ENCODE results near the gene ZNF311. TPM values are rescaled to one million over a fixed set of nuclear protein-coding genes. Genes with fewer than 3 reads are reported as not detected.
"Not testable (repeated sequence)": the region's sequence is repeated elsewhere in the genome, so short reads cannot be mapped to it uniquely, and the experiment has no call there.

Gene ZNF311
- total and polyA plus RNA-seq, 2 of the 13 experiments (the other 11 are each of a cell fraction or from before 2014, with no cell fraction given) = not detected

DNA sequence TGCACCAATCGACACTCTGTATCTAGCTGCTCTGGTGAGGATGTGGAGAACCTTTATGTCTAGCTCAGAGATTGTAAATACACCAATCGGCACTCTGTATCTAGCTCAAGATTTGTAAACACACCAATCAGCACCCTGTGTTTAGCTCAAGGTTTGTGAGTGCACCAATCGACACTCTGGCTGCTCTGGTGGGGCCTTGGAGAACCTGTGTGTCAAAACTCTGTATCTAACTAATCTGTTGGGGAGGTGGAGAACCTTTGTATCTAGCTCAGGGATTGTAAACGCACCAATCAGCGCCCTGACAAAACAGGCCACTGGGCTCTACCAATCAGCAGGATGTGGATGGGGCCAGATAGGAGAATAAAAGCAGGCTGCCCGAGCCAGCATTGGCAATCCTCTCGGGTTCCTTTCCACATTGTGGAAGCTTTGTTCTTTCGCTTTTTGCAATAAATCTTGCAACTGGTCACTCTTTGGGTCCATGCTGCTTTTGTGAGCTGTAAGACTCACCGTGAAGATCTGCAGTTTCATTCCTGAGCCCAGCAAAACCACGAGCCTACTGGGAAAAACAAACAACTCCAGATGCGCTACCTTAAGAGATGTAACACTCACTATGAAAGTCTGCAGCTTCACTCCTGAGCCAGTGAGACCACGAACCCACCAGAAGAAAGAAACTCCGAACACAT, 46.4 kb downstream of the ZNF311 start:
- TF ChIP-seq, protein P1, sequence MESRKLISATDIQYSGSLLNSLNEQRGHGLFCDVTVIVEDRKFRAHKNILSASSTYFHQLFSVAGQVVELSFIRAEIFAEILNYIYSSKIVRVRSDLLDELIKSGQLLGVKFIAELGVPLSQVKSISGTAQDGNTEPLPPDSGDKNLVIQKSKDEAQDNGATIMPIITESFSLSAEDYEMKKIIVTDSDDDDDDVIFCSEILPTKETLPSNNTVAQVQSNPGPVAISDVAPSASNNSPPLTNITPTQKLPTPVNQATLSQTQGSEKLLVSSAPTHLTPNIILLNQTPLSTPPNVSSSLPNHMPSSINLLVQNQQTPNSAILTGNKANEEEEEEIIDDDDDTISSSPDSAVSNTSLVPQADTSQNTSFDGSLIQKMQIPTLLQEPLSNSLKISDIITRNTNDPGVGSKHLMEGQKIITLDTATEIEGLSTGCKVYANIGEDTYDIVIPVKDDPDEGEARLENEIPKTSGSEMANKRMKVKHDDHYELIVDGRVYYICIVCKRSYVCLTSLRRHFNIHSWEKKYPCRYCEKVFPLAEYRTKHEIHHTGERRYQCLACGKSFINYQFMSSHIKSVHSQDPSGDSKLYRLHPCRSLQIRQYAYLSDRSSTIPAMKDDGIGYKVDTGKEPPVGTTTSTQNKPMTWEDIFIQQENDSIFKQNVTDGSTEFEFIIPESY (CRISPR knock-in tag; IDR thresholded peaks at IDR 0.05) = peak; percentile 33; the same call in 1 of the 2 replicates
- TF ChIP-seq, protein P2, sequence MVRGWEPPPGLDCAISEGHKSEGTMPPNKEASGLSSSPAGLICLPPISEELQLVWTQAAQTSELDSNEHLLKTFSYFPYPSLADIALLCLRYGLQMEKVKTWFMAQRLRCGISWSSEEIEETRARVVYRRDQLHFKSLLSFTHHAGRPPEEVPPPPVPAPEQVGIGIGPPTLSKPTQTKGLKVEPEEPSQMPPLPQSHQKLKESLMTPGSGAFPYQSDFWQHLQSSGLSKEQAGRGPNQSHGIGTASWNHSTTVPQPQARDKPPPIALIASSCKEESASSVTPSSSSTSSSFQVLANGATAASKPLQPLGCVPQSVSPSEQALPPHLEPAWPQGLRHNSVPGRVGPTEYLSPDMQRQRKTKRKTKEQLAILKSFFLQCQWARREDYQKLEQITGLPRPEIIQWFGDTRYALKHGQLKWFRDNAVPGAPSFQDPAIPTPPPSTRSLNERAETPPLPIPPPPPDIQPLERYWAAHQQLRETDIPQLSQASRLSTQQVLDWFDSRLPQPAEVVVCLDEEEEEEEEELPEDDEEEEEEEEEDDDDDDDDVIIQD (CRISPR knock-in tag; IDR thresholded peaks at IDR 0.05; ENCODE audit: low read depth) = 0 out of 2 replicates have a peak, but pooled peaks have one; percentile 24
- TF ChIP-seq NFYC (CRISPR knock-in tag; IDR thresholded peaks at IDR 0.05) (peak; percentile 79), POLR2G (IDR thresholded peaks at IDR 0.05; ENCODE audit: low read depth, low read length) (peak; percentile 60; the same call in 1 of the 2 replicates), MED1 (CRISPR knock-in tag; IDR thresholded peaks at IDR 0.05) (0 out of 2 replicates have a peak, but pooled peaks have one; percentile 25), NFYB (CRISPR knock-in tag; IDR thresholded peaks at IDR 0.05) (peak; percentile 77; the same call in 1 of the 2 replicates), ZC3H4 (CRISPR knock-in tag; IDR thresholded peaks at IDR 0.05; ENCODE audit: borderline replicate concordance) (peak; percentile 32; the same call in 1 of the 2 replicates), POLR2AphosphoS5 (IDR thresholded peaks at IDR 0.05; ENCODE audit: low read depth, low read length) (peak; percentile 77), ZMYM2 (CRISPR knock-in tag; IDR thresholded peaks at IDR 0.05) (0 out of 2 replicates have a peak, but pooled peaks have one; percentile 25), RBFOX2 (IDR thresholded peaks at IDR 0.05; ENCODE audit: low read depth, low read length) (peak; percentile 28; the same call in 1 of the 2 replicates), POGZ (CRISPR knock-in tag; IDR thresholded peaks at IDR 0.05) (peak; percentile 40; the same call in 1 of the 2 replicates), POLR2A (IDR thresholded peaks at IDR 0.05; ENCODE audit: insufficient read depth in 1 of 2, low read depth in 2 of 2, low read length in 2 of 2) (peak; percentile 70 to 78)
- TF ChIP-seq, protein P3, sequence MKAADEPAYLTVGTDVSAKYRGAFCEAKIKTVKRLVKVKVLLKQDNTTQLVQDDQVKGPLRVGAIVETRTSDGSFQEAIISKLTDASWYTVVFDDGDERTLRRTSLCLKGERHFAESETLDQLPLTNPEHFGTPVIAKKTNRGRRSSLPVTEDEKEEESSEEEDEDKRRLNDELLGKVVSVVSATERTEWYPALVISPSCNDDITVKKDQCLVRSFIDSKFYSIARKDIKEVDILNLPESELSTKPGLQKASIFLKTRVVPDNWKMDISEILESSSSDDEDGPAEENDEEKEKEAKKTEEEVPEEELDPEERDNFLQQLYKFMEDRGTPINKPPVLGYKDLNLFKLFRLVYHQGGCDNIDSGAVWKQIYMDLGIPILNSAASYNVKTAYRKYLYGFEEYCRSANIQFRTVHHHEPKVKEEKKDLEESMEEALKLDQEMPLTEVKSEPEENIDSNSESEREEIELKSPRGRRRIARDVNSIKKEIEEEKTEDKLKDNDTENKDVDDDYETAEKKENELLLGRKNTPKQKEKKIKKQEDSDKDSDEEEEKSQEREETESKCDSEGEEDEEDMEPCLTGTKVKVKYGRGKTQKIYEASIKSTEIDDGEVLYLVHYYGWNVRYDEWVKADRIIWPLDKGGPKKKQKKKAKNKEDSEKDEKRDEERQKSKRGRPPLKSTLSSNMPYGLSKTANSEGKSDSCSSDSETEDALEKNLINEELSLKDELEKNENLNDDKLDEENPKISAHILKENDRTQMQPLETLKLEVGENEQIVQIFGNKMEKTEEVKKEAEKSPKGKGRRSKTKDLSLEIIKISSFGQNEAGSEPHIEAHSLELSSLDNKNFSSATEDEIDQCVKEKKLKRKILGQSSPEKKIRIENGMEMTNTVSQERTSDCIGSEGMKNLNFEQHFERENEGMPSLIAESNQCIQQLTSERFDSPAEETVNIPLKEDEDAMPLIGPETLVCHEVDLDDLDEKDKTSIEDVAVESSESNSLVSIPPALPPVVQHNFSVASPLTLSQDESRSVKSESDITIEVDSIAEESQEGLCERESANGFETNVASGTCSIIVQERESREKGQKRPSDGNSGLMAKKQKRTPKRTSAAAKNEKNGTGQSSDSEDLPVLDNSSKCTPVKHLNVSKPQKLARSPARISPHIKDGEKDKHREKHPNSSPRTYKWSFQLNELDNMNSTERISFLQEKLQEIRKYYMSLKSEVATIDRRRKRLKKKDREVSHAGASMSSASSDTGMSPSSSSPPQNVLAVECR (CRISPR knock-in tag; IDR thresholded peaks at IDR 0.05; ENCODE audit: borderline replicate concordance) = peak; percentile 16; the same call in 1 of the 2 replicates
- in situ Hi-C loops (cut with HindIII; ENCODE audit: extremely low pct_ligation_motif_present, low pct_unique_long_range_greater_than_20kb); H3K36me3 ChIP-seq (replicated peaks in 1 of 2; ENCODE audit: control insufficient read depth in 1 of 2, insufficient read depth in 2 of 2, low read length in 2 of 2); H3K27me3 ChIP-seq (ENCODE audit: control insufficient read depth in 1 of 2, insufficient read depth in 2 of 2, low read length in 2 of 2); H3K4me3 ChIP-seq (replicated peaks in 1 of 3; ENCODE audit: insufficient read depth in 1 of 3, low read depth in 2 of 3, low read length in 3 of 3); BruUV-seq (replicated peaks); H3K9me3 ChIP-seq (ENCODE audit: low read length); FAIRE-seq; CTCF ChIA-PET (ENCODE audit: low intra/inter-chr PET ratio, low total read pairs); intact Hi-C loops (cut with micrococcal nuclease; ENCODE audit: unreplicated experiment); H4K20me1 ChIP-seq (ENCODE audit: insufficient read depth, low read length); H3K79me2 ChIP-seq (ENCODE audit: insufficient read depth, low read length); H3K9ac ChIP-seq (ENCODE audit: insufficient read depth, low read depth, low read length): not testable (repeated sequence)
- H3K27ac ChIP-seq (ENCODE audit: extremely low read length, insufficient read depth, low read length) = peak overlapping the region; percentile 36
- peak; percentile 43 for ATAC-seq
- peak; percentile 73 for DNase-seq (ENCODE audit: low spot score)
- 0 out of 2 replicates have a peak overlapping the region, but pooled peaks have one; percentile 15 for H3K4me2 ChIP-seq (ENCODE audit: low read depth, low read length)
- peak overlapping the region; percentile 20 for H2AFZ ChIP-seq (ENCODE audit: low read length)
- WGBS (ENCODE audit: low lambda C conversion rate) = 71% methylated on average over 12 of the region's 13 CpGs
- POLR2A ChIA-PET = interaction anchor here (0.7 to 1.3 kb wide), 4 partner anchors 22 to 63 kb away, joined by 3 to 8 read pairs (median 4); partner anchors contain the start of gene TRIM27
- peaks cover 31% of the 10 kb centered on the region for H3K4me1 ChIP-seq (ENCODE audit: insufficient read depth, low read length)
